Transverse colon (tissue), 4 donors: ENCODE data around the gene GOLM1. TPM values are rescaled to one million over a fixed set of nuclear protein-coding genes. Genes with fewer than 3 reads are reported as not detected.

ENCODE experiments used
- DNase-seq: peaks from one replicate; pipeline ENCODE4 v3.0.0-alpha.2; 2019
- H3K27ac ChIP-seq, 4 donors: fragments of 200-600 bp; sonication (generic); 2 replicates each; pipeline ENCODE4 v1.5.1; 2016 to 2018; ENCODE audit warnings: inconsistent platforms in 4 of 4
- H3K27me3 ChIP-seq: fragments of 200-600 bp; sonication (generic); 2 replicates; pipeline ENCODE4 v1.5.1; 2017; ENCODE audit warnings: inconsistent platforms
- H3K36me3 ChIP-seq, 4 donors: fragments of 200-600 bp; sonication (generic); 2 replicates each; pipeline ENCODE4 v1.5.1; 2017 to 2019; ENCODE audit warnings: inconsistent platforms in 4 of 4
- H3K4me1 ChIP-seq, 4 donors: fragments of 200-600 bp; sonication (generic); 2 replicates each; pipeline ENCODE4 v1.5.1; 2017 to 2020; ENCODE audit warnings: inconsistent platforms in 4 of 4
- H3K4me3 ChIP-seq, 4 donors: fragments of 200-600 bp; sonication (generic); 1 replicate in 1 of 4; 2 replicates in 3 of 4; pipeline versions ENCODE4 v1.5.1 to v1.6.1; 2017 to 2019; ENCODE audit warnings: inconsistent platforms in 4 of 4
- H3K9me3 ChIP-seq, 2 donors: fragments of 200-600 bp; sonication (generic); 2 replicates each; pipeline ENCODE4 v1.5.1; 2017 to 2019; ENCODE audit warnings: inconsistent platforms in 2 of 2
- CTCF ChIP-seq, 5 experiments: fragments of 200-600 bp in 3 of 5; fragments of 450-650 bp in 2 of 5; sonication (generic) in 3 of 5; IDR thresholded peaks; 1 replicate in 2 of 5; 2 replicates in 3 of 5; pipeline ENCODE4 v1.5.1; 2016 to 2017; ENCODE audit warnings: antibody characterized with exemption in 5 of 5, inconsistent platforms in 3 of 5, mild to moderate bottlenecking in 2 of 5, moderate library complexity in 1 of 5
- EP300 ChIP-seq: sonication (generic); formaldehyde crosslinking; IDR thresholded peaks from one replicate; pipeline ENCODE4 v1.6.1; 2017; ENCODE audit warnings: antibody characterized with exemption, low read depth
- POLR2A ChIP-seq: fragments of 450-650 bp; IDR thresholded peaks from one replicate; pipeline ENCODE4 v1.6.1; 2016; ENCODE audit warnings: antibody characterized with exemption, mild to moderate bottlenecking, moderate library complexity
- POLR2AphosphoS5 ChIP-seq, 3 donors: sonication (generic); formaldehyde crosslinking; IDR thresholded peaks; one replicate each; pipeline ENCODE4 v1.6.1; 2016; ENCODE audit warnings: antibody characterized with exemption in 3 of 3
- WGBS, 2 donors: methylation state at CpG; one replicate each; pipeline ENCODE4 v1.1.5; 2018; ENCODE audit warnings: low coverage in 1 of 2; 5-methylcytosine and 5-hydroxymethylcytosine counted together
- in situ Hi-C, 4 donors: fragments of 200-750 bp; cut with MboI; loops; one replicate each; pipeline versions ENCODE4 v1.15.0 to v1.15.1; 2017; ENCODE audit warnings: low sequenced_read_pairs in 3 of 4, low pct_ligation_motif_present in 1 of 4, low pct_unique_long_range_greater_than_20kb in 1 of 4
- intact Hi-C: fragments of 100-400 bp; cut with DNase I; formaldehyde crosslinking; loops from one replicate; pipeline ENCODE4 v1.15.1; 2023; ENCODE audit warnings: low total_unique reads
- total RNA-seq, 4 donors: library from RNA; depleted of rRNA; stranded (reverse); fragments of >200 nt; gene quantifications; one replicate each; pipeline ENCODE4 v1.1.0, GENCODE V29; 2016

Gene GOLM1
- total RNA-seq, 4 donors from 2014 or later, result 96.1 to 295 (median 177) TPM

- WGBS, 2 donors, result 92 to 100% methylated on average over 1 to 2 of the region's 2 CpGs
- TF ChIP-seq EP300 (no peak), CTCF (IDR thresholded peaks at IDR 0.05) (no peak)
- no peak overlapping the region for H3K27ac ChIP-seq
- H3K9me3 ChIP-seq, result no peaks in the 10 kb centered on the region
- no peaks in the 10 kb centered on the region for H3K36me3 ChIP-seq
- no peaks in the 10 kb centered on the region for H3K27me3 ChIP-seq
- no peak for DNase-seq
- H3K4me1 ChIP-seq, result peaks cover 3 to 10% (median 7%) of the 10 kb centered on the region in 4 donors
- intact Hi-C loops (no loop called here), in situ Hi-C loops (no loop called here)
- H3K4me3 ChIP-seq, result no peak overlapping the region
Observed at GRCh38 chr9:86122311-86122710, 23.0 kb upstream of the GOLM1 start.

- no peak overlapping the region for H3K27ac ChIP-seq
- TF ChIP-seq CTCF (IDR thresholded peaks at IDR 0.05) (no peak), EP300 (no peak), POLR2AphosphoS5 (IDR thresholded peaks at IDR 0.05) (no peak), POLR2A (no peak)
- intact Hi-C loops, result no loop called here
- H3K36me3 ChIP-seq, result no peaks in the 10 kb centered on the region
- no peaks in the 10 kb centered on the region for H3K9me3 ChIP-seq
- WGBS, 2 donors, result 84 to 100% methylated on average over 1 to 5 of the region's 5 CpGs
- no peak for DNase-seq
- in situ Hi-C loops, result no loop called here
- H3K4me1 ChIP-seq, result no peaks in the 10 kb centered on the region
- no peaks in the 10 kb centered on the region for H3K27me3 ChIP-seq
- no peak overlapping the region for H3K4me3 ChIP-seq
Observed at GRCh38 chr9:86119457-86119856, 20.1 kb upstream of the GOLM1 start.

- in situ Hi-C loops (no loop called here), intact Hi-C loops (no loop called here)
- no peaks in the 10 kb centered on the region for H3K36me3 ChIP-seq
- H3K4me3 ChIP-seq, result no peak overlapping the region
- no peak for DNase-seq
- no peaks in the 10 kb centered on the region for H3K27me3 ChIP-seq
- H3K27ac ChIP-seq, result no peak overlapping the region
- H3K9me3 ChIP-seq, result no peaks in the 10 kb centered on the region
- no peak for TF ChIP-seq POLR2AphosphoS5 (IDR thresholded peaks at IDR 0.05)
- no peak for TF ChIP-seq EP300
- TF ChIP-seq POLR2A, result no peak
- no peak for TF ChIP-seq CTCF (IDR thresholded peaks at IDR 0.05)
- 40 to 80% methylated on average over 2 to 9 of the region's 9 CpGs for WGBS, 2 donors
- H3K4me1 ChIP-seq, result no peaks in the 10 kb centered on the region
Observed at GRCh38 chr9:86116425-86116824, 17.1 kb upstream of the GOLM1 start.

DNA sequence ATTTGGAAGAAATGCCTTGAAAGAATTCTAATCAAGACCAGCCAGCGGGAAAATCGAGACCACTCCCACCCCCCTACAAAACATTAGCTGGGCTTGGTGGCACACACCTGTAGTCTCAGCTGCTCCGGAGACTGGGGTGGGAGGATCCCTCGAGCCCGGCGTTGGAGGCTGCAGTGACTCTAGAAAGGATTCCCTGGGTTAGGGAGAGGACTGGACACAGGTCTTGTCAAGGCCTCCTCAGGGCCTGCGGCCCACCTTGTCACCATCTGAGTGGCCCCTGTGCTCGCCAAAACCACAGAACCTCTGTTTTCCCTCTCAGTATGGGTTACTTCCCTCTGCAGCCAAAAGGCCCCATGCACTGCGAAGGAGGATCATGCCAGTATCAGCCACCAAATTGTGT, 16.5 kb upstream of the GOLM1 start:
- WGBS, 2 donors, result 90% methylated on average over 9 of the region's 9 CpGs; no CpG with 5 or more reads in 1 of the 2 donors
- no peak overlapping the region for H3K4me3 ChIP-seq
- no peaks in the 10 kb centered on the region for H3K9me3 ChIP-seq
- no peaks in the 10 kb centered on the region for H3K27me3 ChIP-seq
- intact Hi-C loops, result no loop called here
- H3K27ac ChIP-seq, result no peak overlapping the region
- TF ChIP-seq POLR2AphosphoS5 (IDR thresholded peaks at IDR 0.05), result no peak
- no peak for TF ChIP-seq EP300
- no peak for TF ChIP-seq POLR2A
- TF ChIP-seq CTCF (IDR thresholded peaks at IDR 0.05), result no peak
- DNase-seq, result no peak
- no peaks in the 10 kb centered on the region for H3K36me3 ChIP-seq
- in situ Hi-C loops, result no loop called here
- no peaks in the 10 kb centered on the region for H3K4me1 ChIP-seq
